Lower leg skin (tissue), 3 donors: Measurements from ENCODE around the gene RNASE7.

Experiments
- CTCF ChIP-seq, 3 donors: fragments of 450-650 bp; IDR thresholded peaks; one replicate each; pipeline ENCODE4 v1.5.1; 2016; ENCODE audit warnings: antibody characterized with exemption in 3 of 3, mild to moderate bottlenecking in 3 of 3, moderate library complexity in 2 of 3
- POLR2A ChIP-seq, 2 donors: fragments of 450-650 bp; IDR thresholded peaks; one replicate each; pipeline ENCODE4 v1.6.1; 2016 to 2017; ENCODE audit warnings: antibody characterized with exemption in 2 of 2, mild to moderate bottlenecking in 1 of 2, moderate library complexity in 1 of 2

GRCh38 chr14:21053184-21054122 lies 11.3 kb downstream of the RNASE7 start:
- TF ChIP-seq CTCF (IDR thresholded peaks at IDR 0.05) (no peak), POLR2A (IDR thresholded peaks at IDR 0.05) (no peak)
